MM.1S (cell line): Measurements from ENCODE around the gene MB.

Experiments used
- DNase-seq: peaks from one replicate; pipeline ENCODE4 v3.0.0-alpha.2; 2015
- H2AFZ ChIP-seq: fragments of 300-600 bp; sonication (generic); 2 replicates; pipeline ENCODE4 v1.6.0; 2016; ENCODE audit warnings: antibody characterized with exemption, low read length
- H3F3A ChIP-seq: fragments of 300-600 bp; sonication (generic); 2 replicates; pipeline ENCODE4 v1.6.1; 2016; ENCODE audit warnings: mild to moderate bottlenecking, antibody characterized with exemption, low read length, moderate library complexity, mixed read lengths; ENCODE audit not compliant: insufficient read depth
- H3K27ac ChIP-seq: fragments of 300-600 bp; sonication (generic); 2 replicates; pipeline ENCODE4 v1.5.1; 2016; ENCODE audit warnings: mild to moderate bottlenecking, low read length
- H3K27me3 ChIP-seq: fragments of 300-600 bp; sonication (generic); replicated peaks from 2 replicates; pipeline ENCODE4 v1.6.0; 2016; ENCODE audit warnings: low read length; ENCODE audit not compliant: insufficient read depth
- H3K36me3 ChIP-seq: fragments of 300-600 bp; sonication (generic); replicated peaks from 2 replicates; pipeline ENCODE4 v1.6.1; 2016; ENCODE audit warnings: mild to moderate bottlenecking, low read length, mixed read lengths; ENCODE audit not compliant: insufficient read depth
- H3K4me1 ChIP-seq: fragments of 300-600 bp; sonication (generic); 2 replicates; pipeline ENCODE4 v1.6.1; 2016; ENCODE audit warnings: low read length, mixed read lengths
- H3K4me2 ChIP-seq: fragments of 300-600 bp; sonication (generic); 2 replicates; pipeline ENCODE4 v1.6.0; 2016; ENCODE audit warnings: low read depth, low read length
- H3K4me3 ChIP-seq: fragments of 300-600 bp; sonication (generic); 2 replicates; pipeline ENCODE4 v1.5.1; 2016; ENCODE audit warnings: low read length, mixed read lengths
- H3K79me2 ChIP-seq: fragments of 300-600 bp; sonication (generic); 2 replicates; pipeline ENCODE4 v1.6.1; 2016; ENCODE audit warnings: mixed run types, low read length, mixed read lengths
- H3K9ac ChIP-seq: fragments of 300-600 bp; sonication (generic); 2 replicates; pipeline ENCODE4 v1.6.1; 2016; ENCODE audit warnings: low read length, mixed read lengths
- H3K9me2 ChIP-seq: fragments of 300-600 bp; sonication (generic); replicated peaks from 2 replicates; pipeline ENCODE4 v1.6.1; 2016; ENCODE audit warnings: mild to moderate bottlenecking, low read length, mixed read lengths; ENCODE audit not compliant: insufficient read depth
- H3K9me3 ChIP-seq: fragments of 300-600 bp; sonication (generic); replicated peaks from 2 replicates; pipeline ENCODE4 v1.6.1; 2016; ENCODE audit warnings: mild to moderate bottlenecking, low read length, mixed read lengths; ENCODE audit not compliant: insufficient read depth
- H4K20me1 ChIP-seq: fragments of 300-600 bp; sonication (generic); 2 replicates; pipeline ENCODE4 v1.6.1; 2016; ENCODE audit warnings: mild to moderate bottlenecking, low read length, moderate library complexity, mixed read lengths; ENCODE audit not compliant: insufficient read depth
- EZH2 ChIP-seq: fragments of 300-600 bp; sonication (generic); optimal IDR thresholded peaks from 2 replicates; pipeline ENCODE3; 2017; ENCODE audit warnings: low read depth, mild to moderate bottlenecking, antibody characterized with exemption, low read length, mixed read lengths
- TF ChIP-seq, protein P1 (sequence below): fragments of 300-600 bp; sonication (generic); IDR thresholded peaks from 2 replicates; pipeline ENCODE4 v1.5.1; 2016; ENCODE audit warnings: antibody characterized with exemption, low read length, mixed read lengths

The MB gene

GRCh38 chr22:35558031-35558430 is 59.1 kb downstream of the MB start:
- Histone ChIP-seq H3K79me2 (no peaks in the 10 kb centered on the region), H3K9me2 (no peaks in the 10 kb centered on the region), H3K4me2 (peak overlapping the region; percentile 19; the same call in 1 of the 2 replicates), H3K4me1 (peaks cover 18% of the 10 kb centered on the region), H3K27me3 (no peaks in the 10 kb centered on the region), H3K36me3 (no peaks in the 10 kb centered on the region), H2AFZ (no peak overlapping the region), H3K4me3 (no peak overlapping the region), H3F3A (no peaks in the 10 kb centered on the region; the same call in 1 of the 2 replicates), H3K27ac (no peak overlapping the region), H3K9me3 (no peaks in the 10 kb centered on the region), H3K9ac (no peak overlapping the region), H4K20me1 (no peaks in the 10 kb centered on the region)
- TF ChIP-seq, protein P1, sequence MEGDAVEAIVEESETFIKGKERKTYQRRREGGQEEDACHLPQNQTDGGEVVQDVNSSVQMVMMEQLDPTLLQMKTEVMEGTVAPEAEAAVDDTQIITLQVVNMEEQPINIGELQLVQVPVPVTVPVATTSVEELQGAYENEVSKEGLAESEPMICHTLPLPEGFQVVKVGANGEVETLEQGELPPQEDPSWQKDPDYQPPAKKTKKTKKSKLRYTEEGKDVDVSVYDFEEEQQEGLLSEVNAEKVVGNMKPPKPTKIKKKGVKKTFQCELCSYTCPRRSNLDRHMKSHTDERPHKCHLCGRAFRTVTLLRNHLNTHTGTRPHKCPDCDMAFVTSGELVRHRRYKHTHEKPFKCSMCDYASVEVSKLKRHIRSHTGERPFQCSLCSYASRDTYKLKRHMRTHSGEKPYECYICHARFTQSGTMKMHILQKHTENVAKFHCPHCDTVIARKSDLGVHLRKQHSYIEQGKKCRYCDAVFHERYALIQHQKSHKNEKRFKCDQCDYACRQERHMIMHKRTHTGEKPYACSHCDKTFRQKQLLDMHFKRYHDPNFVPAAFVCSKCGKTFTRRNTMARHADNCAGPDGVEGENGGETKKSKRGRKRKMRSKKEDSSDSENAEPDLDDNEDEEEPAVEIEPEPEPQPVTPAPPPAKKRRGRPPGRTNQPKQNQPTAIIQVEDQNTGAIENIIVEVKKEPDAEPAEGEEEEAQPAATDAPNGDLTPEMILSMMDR: no peak
- no peak for TF ChIP-seq EZH2
- DNase-seq: peak; percentile 57
